Endothelial cell (in vitro differentiated cells): ENCODE measurements around the gene CRTC2. TPM values are rescaled to one million over a fixed set of nuclear protein-coding genes. Genes with fewer than 3 reads are reported as not detected.
A peak's percentile ranks its signal among the peaks of the same experiment; 100 is the strongest.
"Not testable (repeated sequence)": the region's sequence is repeated elsewhere in the genome, so short reads cannot be mapped to it uniquely, and the experiment has no call there.

Source experiments
- DNase-seq: peaks from one replicate; pipeline ENCODE4 v3.0.0; 2021; ENCODE audit warnings: low spot score
- H3K27ac Mint-ChIP-seq: one replicate; pipeline ENCODE4 v1.8.0; 2021; ENCODE audit warnings: mixed read lengths, inconsistent platforms; ENCODE audit not compliant: unreplicated experiment
- H3K27me3 Mint-ChIP-seq: one replicate; pipeline ENCODE4 v1.8.0; 2021; ENCODE audit warnings: mild to moderate bottlenecking, moderate library complexity, mixed read lengths, inconsistent platforms; ENCODE audit not compliant: unreplicated experiment
- H3K36me3 Mint-ChIP-seq: one replicate; pipeline ENCODE4 v1.8.0; 2021; ENCODE audit warnings: mild to moderate bottlenecking, low read depth, mixed read lengths, inconsistent platforms; ENCODE audit not compliant: unreplicated experiment
- H3K4me1 Mint-ChIP-seq: one replicate; pipeline ENCODE4 v1.8.0; 2021; ENCODE audit warnings: mild to moderate bottlenecking, mixed read lengths, inconsistent platforms; ENCODE audit not compliant: unreplicated experiment
- H3K4me3 Mint-ChIP-seq: one replicate; pipeline ENCODE4 v1.8.0; 2021; ENCODE audit warnings: mild to moderate bottlenecking, mixed read lengths, inconsistent platforms; ENCODE audit not compliant: unreplicated experiment
- H3K9me3 Mint-ChIP-seq: one replicate; pipeline ENCODE4 v1.8.0; 2021; ENCODE audit warnings: mixed read lengths, inconsistent platforms; ENCODE audit not compliant: unreplicated experiment
- long read RNA-seq: library from polyadenylated mRNA; unstranded; transcript quantifications from one replicate; pipeline ENCODE4 v2.0.0, GENCODE V29; 2020; ENCODE audit not compliant: unreplicated experiment
- total RNA-seq: library from RNA; stranded (reverse); fragmentation: NEBNext Ultra II Directional; extraction: Animal tissue kit (Norgen Biotek cat#: 25700); gene quantifications from one replicate; pipeline ENCODE4 v1.2.1, GENCODE V29; 2021; ENCODE audit not compliant: unreplicated experiment
- TF ChIP-seq, protein P1 (sequence below): fragments of 200-600 bp; sonication (generic); IDR thresholded peaks from one replicate; pipeline ENCODE4 v1.5.0; 2021; ENCODE audit warnings: antibody characterized with exemption; ENCODE audit not compliant: unreplicated experiment

The CRTC2 gene, protein sequence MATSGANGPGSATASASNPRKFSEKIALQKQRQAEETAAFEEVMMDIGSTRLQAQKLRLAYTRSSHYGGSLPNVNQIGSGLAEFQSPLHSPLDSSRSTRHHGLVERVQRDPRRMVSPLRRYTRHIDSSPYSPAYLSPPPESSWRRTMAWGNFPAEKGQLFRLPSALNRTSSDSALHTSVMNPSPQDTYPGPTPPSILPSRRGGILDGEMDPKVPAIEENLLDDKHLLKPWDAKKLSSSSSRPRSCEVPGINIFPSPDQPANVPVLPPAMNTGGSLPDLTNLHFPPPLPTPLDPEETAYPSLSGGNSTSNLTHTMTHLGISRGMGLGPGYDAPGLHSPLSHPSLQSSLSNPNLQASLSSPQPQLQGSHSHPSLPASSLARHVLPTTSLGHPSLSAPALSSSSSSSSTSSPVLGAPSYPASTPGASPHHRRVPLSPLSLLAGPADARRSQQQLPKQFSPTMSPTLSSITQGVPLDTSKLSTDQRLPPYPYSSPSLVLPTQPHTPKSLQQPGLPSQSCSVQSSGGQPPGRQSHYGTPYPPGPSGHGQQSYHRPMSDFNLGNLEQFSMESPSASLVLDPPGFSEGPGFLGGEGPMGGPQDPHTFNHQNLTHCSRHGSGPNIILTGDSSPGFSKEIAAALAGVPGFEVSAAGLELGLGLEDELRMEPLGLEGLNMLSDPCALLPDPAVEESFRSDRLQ
- 69.9 TPM for total RNA-seq
- long read RNA-seq, partial matches to known transcripts = 4 of 5 reads
- long read RNA-seq, other reads (novel, unspliced or antisense) = 1 of 5 reads

DNA sequence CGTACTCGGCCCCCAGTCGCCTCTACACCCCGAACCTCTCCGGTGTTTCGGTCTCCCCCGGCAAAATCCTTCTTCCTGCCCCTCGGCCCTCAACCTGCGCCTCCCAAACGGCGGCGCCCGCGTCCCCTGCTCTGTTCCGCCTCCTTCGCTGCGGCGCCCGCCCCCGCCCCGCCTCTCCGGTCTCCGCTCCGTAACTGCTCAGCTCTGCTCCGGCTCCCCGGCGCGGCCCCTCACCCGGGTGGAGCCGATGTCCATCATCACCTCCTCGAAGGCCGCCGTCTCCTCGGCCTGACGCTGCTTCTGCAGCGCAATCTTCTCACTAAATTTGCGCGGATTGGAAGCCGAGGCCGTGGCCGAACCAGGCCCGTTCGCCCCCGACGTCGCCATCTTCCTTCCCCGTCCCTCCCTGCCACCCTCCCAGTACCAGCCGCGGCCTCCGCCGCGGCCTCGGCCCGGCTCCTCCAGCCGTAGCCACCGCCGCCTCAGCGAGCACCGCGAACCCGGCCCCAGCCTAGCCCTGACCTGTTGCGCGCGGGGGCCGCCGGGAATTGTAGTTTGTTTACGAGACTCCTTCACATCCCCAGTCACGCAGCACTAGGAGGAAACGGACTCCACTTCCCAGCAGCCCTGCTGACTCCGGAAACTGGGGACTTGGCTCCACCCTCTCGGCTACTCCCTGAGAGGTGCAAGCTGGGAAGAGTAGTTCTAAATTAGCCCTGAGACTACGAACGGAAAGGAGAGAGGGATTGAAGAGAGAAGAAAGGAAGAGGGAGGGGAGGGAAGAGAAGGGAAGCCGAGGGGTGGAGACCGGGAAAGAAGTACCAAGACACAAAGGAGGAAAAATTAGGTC, at the start of gene CRTC2:
Gene CRTC2, minus strand, starts transcription at position 502 of the 850 bp plus-strand sequence. Its CDS starts 115 bp downstream, at position 387.
- peaks cover 17% of the 10 kb centered on the region for H3K27me3 Mint-ChIP-seq
- H3K4me3 Mint-ChIP-seq = peak within 1 kb of the TSS; percentile 100
- H3K36me3 Mint-ChIP-seq = peaks cover 22% of the 10 kb centered on the region
- H3K9me3 Mint-ChIP-seq = no peaks in the 10 kb centered on the region
- peak within 1 kb of the TSS; percentile 97 for H3K27ac Mint-ChIP-seq
- H3K4me1 Mint-ChIP-seq = peaks cover 58% of the 10 kb centered on the region
- TF ChIP-seq, protein P1, sequence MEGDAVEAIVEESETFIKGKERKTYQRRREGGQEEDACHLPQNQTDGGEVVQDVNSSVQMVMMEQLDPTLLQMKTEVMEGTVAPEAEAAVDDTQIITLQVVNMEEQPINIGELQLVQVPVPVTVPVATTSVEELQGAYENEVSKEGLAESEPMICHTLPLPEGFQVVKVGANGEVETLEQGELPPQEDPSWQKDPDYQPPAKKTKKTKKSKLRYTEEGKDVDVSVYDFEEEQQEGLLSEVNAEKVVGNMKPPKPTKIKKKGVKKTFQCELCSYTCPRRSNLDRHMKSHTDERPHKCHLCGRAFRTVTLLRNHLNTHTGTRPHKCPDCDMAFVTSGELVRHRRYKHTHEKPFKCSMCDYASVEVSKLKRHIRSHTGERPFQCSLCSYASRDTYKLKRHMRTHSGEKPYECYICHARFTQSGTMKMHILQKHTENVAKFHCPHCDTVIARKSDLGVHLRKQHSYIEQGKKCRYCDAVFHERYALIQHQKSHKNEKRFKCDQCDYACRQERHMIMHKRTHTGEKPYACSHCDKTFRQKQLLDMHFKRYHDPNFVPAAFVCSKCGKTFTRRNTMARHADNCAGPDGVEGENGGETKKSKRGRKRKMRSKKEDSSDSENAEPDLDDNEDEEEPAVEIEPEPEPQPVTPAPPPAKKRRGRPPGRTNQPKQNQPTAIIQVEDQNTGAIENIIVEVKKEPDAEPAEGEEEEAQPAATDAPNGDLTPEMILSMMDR = no peak
- DNase-seq = peak; percentile 94

DNA sequence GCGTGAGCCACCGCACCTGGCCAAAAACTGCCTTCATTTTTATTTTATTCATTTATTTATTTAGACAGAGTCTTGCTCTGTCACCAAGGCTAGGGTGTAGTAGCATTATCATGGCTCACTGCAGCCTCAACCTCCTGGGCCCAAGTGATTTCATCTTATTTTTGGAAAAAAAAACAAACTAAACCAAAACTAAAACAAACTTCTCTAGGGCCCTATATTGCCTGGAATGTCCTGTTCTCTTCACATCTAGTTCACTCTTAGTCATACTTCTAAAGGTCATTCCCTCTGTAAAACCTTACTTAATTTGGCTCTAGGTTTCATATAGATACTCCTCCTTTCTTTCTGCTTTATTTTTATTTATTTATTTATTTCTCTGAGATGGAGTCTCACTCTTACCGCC, 47.7 kb upstream of the CRTC2 start:
- Mint-ChIP-seq H3K36me3 (no peaks in the 10 kb centered on the region), H3K4me1 (no peaks in the 10 kb centered on the region), H3K27ac (no peak overlapping the region), H3K4me3 (no peak overlapping the region), H3K27me3 (no peaks in the 10 kb centered on the region), H3K9me3 (no peaks in the 10 kb centered on the region)
- DNase-seq = no peak
- TF ChIP-seq, protein P1 = no peak

DNA sequence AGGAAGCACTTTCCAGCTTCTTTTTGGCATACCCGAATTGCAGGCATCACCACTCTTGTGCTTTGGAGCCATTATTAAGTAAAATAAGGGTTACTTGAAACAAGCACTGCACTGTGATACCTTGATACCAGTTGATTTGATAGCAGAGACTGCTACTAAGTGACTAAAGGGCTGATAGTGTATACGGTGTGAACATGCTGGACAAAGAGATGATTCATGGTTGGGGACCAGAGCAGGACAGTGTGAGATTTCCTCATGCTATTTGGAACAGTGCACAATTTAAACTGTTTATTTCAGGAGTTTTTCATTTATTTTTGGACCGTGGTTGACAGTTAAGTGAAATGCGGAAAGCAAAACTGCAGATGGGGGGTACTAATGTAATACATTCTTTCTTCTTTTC, 42.0 kb upstream of the CRTC2 start:
- Mint-ChIP-seq H3K27me3 (peaks cover 3% of the 10 kb centered on the region), H3K4me3 (no peak overlapping the region), H3K4me1 (no peaks in the 10 kb centered on the region), H3K36me3 (peaks cover 2% of the 10 kb centered on the region), H3K27ac (no peak overlapping the region), H3K9me3 (no peaks in the 10 kb centered on the region)
- DNase-seq = no peak
- TF ChIP-seq, protein P1 = no peak

DNA sequence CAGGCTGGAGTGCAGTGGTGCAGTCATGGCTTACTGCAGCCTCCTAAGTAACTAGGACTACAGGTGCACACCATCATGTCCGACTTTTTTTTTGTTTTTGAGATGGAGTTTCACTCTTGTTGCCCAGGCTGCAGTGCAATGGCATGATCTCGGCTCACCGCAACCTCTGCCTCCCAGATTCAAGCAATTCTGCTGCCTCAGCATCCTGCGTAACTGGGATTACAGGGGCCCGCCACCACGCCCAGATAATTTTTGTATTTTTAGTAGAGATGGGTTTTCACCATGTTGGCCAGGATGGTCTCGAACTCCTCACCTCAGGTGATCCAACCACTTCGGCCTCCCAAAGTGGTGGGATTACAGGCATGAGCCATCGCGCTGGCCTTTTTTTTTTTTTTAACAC, 38.5 kb upstream of the CRTC2 start:
- not testable (repeated sequence) for H3K27ac Mint-ChIP-seq, H3K9me3 Mint-ChIP-seq
- H3K36me3 Mint-ChIP-seq = peaks cover 15% of the 10 kb centered on the region

DNA sequence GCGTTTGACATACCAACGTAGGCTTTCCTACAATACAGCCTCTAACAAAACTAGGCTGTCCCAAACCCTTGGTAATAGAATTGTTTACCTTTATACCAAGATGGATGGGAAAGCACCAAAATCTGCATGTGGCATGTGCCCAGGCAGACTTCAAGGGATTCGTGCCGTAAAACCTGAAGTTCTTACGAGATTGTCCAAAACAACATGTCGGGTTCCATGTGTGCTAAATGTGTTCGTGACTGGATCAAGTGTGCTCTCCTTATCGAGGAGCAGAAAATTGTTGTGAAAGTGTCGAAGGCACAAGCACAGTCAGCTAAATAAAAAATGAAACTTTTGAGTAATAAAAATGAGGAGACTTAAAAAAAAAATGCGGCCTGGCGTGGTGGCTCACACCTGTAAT, 37.2 kb upstream of the CRTC2 start:
- Mint-ChIP-seq H3K36me3 (peaks cover 24% of the 10 kb centered on the region), H3K4me1 (peaks cover 18% of the 10 kb centered on the region), H3K9me3 (no peaks in the 10 kb centered on the region), H3K27me3 (peaks cover 9% of the 10 kb centered on the region), H3K27ac (no peak overlapping the region), H3K4me3 (peak overlapping the region; percentile 60)
- no peak for DNase-seq
- TF ChIP-seq, protein P1 = no peak

More for the DNA sequence above, 38.5 kb upstream of the CRTC2 start:
- H3K4me1 Mint-ChIP-seq, H3K4me3 Mint-ChIP-seq, H3K27me3 Mint-ChIP-seq, DNase-seq: not testable (repeated sequence)
